ENCODE measurements around the gene LPIN2.
"Not testable (repeated sequence)": the region's sequence is repeated elsewhere in the genome, so short reads cannot be mapped to it uniquely, and the experiment has no call there.

LPIN2 gene

GRCh38 chr18:3005462-3005861 lies 7.5 kb downstream of the LPIN2 start:
- no peak for DNase-seq

- not testable (repeated sequence) for DNase-seq
Measured at GRCh38 chr18:3003766-3004165, 9.2 kb downstream of the LPIN2 start.

DNA sequence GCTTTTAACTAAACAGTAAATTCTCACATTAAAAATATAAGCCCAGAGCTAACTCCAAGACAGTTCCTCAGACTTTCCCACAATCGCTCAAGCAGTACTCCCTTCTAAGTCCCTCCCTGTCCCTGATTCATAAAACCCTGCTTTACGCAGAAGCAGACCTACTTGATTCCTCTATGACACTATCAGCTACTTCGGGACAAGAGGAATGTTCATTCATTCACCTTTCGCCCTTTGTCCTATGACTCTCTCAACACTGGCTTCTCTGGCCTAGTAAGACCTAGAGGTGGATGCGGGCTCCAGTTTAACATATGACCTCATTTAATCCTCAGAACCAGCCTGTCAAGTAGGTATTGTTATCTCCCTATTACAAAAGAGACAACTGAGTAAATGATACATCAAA lies 10.2 kb downstream of the LPIN2 start:
- no peak for DNase-seq

- DNase-seq = no peak
Measured at GRCh38 chr18:2998644-2999043, 14.3 kb downstream of the LPIN2 start.

DNA sequence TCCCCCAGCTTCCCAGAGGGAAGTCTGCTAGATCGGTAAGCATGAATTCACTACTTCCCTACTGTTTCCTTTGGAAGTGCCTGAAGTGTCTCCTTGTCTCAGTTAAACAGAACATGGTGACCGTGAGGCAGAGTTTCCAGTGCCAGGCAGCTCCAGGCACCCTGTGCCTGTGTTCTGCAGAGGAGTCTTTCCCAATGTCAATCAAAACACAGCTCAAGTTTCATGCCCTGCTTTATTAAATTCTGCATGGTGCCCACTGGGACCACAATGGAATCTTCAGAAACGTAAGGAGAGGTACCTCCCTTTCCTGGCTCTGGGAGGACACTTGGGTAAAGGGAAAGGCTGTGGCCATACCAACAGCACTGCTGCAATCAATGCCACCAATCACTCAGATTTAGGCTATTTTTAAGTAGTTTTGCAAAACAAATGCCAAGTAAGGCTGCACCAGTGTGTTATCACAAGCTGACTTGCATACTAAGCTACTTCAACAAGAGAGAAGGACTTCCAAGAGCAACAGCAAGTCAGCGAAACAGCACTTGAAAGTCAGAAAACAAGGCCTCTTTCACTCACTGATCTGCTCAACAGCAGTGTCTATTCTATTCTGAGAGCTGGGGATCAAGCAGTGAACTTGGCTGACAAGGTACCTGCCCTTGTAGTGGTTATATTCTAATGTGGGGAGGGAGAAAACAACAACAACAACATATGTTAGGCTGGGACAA lies 14.9 kb downstream of the LPIN2 start:
- DNase-seq = no peak

DNA sequence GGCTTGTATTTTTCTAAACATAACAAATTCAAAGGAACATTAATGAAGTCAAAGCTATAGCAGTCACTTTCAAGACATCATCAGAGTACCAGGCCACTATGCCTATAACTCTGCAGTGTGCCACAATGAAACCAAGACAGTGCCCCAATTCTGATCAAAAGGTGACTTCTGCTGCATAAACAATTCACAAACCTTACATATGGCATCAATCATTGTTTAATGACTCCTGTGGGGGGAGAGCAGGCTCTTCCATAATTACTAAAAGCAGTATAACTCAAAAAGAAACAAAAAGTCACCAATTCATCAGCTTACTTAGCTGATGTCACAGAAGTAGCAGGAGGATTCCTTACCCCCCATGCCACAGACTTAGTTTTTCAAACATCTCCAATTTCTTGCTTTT lies 15.5 kb downstream of the LPIN2 start:
- DNase-seq = no peak

DNA sequence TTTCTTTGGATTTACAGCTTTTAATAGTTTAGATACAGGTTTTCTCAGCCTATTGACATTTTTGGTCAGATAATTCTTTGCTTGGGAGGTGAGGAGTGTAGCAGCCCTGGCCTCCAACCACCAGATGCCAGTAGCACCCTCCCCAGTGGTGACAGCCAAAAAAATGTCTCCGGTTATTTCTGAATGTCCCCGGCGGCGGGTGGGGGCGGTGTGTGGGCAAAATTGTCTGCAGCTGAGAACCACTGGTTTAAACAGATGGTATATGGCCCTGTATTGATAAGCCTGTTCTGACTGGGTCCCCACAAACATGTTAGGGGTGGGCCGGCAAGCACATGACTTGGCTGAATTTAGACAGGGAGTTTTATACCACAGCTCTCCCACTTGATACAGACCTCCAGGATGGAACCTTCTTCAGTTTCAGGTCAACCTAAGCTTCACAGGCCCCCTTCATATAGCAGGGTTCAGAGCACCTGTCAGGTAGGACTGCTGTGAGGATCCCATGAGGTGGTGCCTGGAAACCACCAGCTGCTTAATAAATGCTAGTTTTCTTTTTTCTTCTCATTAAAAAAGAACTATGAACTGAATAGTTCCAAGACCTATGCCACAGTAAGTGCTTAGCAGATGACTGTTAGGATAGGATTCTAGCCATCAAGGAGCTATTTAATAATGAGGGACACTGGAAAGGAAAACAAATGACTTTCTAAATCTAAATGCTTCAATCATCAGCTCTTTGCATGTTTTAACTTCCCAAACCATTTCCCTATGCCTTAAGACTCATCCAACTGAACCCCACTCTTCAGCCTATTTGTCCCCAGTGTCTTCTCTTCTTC lies 18.1 kb downstream of the LPIN2 start:
- no peak for DNase-seq

DNA sequence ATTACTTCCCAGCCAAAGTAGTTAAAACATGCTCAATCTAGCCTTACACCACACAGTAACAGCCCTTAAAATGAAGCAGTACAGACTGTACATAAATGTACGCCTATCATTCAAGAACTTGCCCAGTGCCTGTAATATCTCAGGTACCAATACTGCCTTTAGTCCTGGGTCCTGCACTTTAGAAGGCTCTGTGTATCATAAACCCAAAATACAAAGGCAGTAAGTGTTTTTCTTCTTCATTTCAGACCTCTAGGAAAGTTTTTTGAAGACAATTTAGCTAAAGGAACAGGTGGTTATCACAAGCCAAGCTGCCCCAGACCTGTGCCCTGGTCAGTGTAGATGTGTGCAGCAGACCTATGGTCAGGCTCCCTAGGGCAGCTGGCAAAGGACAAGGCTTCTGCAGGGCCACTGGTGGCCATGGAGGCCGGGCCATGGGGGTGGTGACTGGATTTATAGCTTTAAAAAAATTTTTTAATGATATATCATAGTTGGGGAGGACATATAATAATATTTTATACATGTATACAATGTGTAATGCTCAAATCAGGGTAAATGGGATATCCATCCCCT lies 18.8 kb downstream of the LPIN2 start:
- DNase-seq = no peak

DNA sequence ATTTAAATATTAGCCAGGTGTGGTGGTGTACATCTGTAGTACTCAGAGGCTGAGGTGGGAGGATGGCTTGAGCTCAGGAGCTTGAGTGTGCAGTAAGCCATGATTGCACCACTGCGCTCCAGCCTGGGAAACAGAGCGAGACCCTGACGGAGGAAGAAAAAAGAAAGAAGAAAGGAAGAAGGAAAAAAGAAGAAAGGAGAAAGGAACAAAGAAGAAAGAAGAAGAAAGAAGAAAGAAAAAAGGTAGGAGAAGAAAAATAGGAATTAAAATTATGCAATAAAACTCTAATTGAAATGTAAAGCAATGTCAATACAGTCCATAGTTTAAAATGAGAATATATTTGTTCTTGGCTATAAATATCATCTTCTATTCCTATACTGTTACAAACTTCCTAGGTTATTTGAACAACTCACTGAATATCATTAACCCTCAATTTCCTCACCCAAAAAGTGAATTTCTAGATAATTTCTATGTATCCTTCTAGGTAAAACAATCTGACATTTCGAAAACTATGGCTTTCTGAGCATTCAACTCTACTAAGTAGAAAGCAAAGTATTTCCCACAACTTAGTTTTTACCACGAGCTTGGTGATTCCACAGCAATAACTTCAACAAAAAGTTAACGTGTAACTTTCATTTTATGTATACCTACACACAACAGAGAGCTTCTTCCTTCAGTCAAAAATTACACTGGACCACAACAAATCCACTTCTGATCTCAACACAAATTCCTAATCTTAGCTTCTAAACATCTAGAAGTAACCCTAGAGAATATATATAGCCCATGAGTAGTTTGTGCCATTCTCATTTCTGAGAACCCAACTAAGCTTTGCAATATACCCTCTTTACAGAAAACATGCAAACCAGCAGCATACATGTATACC lies 19.7 kb downstream of the LPIN2 start:
- no peak for DNase-seq

- DNase-seq = no peak
Measured at GRCh38 chr18:2990956-2991640, 21.8 kb downstream of the LPIN2 start.

DNA sequence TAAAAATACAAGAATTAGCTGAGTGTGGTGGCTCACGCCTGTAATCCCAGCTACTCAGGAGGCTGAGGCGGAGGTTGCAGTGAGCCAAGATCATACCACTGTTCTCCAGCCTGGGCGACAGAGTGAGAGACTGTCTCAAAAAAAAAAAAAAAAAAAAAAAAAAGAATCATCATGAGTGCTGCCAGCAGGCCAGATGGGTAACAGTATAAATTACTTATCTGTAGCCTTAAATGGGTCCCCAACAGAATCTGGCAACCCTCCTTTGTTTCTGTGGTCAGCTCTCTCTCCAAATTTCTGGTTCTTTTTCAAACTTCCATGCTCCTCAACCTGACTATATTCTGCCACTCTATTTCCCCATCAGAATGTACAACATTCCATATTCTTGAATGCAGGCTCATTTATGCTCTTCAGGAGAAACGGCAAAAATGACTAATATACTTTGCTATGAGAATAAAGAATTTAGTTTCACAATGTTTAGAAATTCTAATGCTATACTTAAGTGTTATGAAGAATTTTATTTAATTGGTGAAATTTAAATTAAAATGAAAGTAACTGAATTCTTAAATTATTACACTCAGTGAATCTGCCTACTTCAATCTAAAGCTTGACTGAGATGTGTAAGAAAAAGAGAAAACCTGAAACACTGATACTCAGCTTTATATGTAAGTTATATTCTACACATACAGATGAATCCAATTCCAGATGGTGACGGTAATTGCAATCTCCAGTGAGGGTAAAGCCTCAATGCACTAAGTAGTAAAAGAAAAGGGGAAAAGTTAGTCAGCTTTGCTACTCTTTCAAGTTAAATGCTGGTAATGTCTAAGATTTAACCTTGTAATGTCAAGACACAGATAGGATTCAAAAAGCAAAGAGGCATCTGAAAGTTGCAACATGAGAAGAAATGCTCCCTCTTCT lies 24.8 kb downstream of the LPIN2 start:
- no peak for DNase-seq

- peak; percentile 66 for DNase-seq
Measured at GRCh38 chr18:2986150-2986865, 26.6 kb downstream of the LPIN2 start.

DNA sequence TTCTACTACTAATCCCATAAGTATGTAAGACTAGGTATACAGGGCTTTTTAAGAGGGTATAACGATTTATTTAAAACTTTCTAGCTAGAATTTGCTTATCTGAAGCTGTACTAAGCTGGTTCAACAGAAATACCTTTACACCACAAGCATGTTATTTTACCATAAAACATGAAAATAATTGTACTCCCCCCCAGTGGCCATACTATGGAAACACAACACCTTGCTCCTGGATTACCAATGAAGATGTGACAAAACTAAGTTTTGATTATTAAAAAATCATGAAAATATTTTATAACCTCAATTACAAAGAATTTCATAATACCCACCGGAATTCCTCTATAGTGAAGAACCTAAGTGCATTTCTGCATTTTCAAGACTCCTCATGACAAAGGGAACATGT lies 27.3 kb downstream of the LPIN2 start:
- DNase-seq = peak; percentile 46

GRCh38 chr18:2984703-2985261 lies 28.2 kb downstream of the LPIN2 start:
- DNase-seq = no peak

GRCh38 chr18:2984091-2984490 lies 28.9 kb downstream of the LPIN2 start:
- no peak for DNase-seq

DNA sequence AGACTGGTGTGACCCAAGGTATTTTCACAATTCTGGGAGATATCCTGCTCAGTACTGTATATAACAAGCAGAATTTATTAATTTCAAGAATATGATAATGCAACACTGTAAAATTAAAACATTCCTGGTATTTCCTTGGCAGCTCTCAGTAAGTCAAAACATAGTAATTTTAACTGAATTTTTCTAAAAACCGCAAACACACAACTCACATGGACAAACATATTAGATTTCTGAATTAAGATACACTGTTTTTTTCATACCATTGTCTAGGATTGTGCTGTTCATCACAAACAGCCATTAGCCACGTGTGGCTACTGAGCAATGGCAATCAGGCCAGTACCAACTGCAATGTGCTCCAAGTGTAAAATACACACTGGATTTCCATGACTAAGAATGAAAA lies 29.6 kb downstream of the LPIN2 start:
- DNase-seq = no peak

- DNase-seq = no peak
Measured at GRCh38 chr18:2982452-2983269, 30.3 kb downstream of the LPIN2 start.

- no peak for DNase-seq
Measured at GRCh38 chr18:2982022-2982421, 30.9 kb downstream of the LPIN2 start.

- DNase-seq = peak; percentile 26
Measured at GRCh38 chr18:2981212-2981728, 31.7 kb downstream of the LPIN2 start.
